IPS-NIHi7 (cell line): Measurements from ENCODE around the gene HADH.
"Not testable (repeated sequence)": the region's sequence is repeated elsewhere in the genome, so short reads cannot be mapped to it uniquely, and the experiment has no call there.

Experiments used
- DNase-seq: peaks from one replicate; pipeline ENCODE4 v3.0.0; 2012; ENCODE audit warnings: mixed read lengths; ENCODE audit errors: extremely low spot score

HADH gene

DNA sequence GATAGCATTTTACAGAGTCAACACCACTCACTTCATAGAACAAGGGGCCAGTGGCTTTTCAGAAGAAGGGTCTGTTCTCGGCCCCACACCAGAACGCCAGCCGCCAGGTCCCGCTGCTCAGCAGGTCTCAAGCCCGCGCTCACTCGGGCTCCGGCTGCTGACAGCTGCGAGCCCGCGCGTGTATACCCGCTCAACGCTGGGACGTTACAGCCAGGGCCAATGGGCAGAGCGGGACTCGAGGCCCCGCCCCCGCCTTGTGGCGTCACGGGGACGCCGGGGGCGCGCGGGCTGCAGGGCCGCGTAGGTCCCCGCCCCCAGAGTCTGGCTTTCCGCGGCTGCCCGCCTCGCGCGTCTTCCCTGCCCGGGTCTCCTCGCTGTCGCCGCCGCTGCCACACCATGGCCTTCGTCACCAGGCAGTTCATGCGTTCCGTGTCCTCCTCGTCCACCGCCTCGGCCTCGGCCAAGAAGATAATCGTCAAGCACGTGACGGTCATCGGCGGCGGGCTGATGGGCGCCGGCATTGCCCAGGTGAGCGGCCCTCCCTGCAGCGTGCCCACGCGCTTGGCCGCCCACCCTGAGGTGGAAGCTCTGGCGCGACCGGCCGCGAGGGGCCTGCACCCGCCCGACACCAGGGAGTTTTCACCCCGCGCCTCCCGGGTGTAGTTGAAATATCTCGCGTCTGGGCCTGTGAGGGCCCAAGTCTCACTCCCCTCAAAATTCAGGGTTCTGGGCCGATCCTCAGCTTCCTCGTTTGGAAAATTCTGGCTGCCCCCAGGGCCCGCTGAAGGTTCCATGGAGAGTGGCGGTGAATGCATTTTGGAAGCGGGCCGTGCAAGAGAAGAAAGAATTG, at the start of gene HADH:
TSS of gene HADH (plus strand) at position 353 of the 850 bp plus-strand sequence. CDS start at position 397, 44 bp downstream.
- peak; percentile 98 for DNase-seq

DNA sequence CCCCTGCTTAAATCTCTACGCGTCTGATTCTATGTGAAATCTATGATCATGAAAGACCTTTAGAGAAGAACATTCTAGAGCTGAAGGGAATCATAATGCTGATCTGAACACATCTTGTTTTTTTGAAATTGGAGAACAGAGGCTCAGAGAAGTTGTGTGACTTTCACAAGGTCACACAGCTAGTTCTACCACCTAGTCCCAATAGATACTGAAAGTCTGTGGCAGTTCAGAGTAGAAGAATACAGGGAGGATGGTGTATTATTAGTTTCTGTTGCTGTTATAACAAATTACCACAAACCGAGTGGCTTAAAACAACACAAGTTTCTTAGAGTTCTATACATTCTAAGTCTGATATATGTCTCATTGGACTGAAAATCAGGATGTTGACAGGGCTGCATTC, 43.9 kb upstream of the HADH start:
- DNase-seq, result no peak

DNA sequence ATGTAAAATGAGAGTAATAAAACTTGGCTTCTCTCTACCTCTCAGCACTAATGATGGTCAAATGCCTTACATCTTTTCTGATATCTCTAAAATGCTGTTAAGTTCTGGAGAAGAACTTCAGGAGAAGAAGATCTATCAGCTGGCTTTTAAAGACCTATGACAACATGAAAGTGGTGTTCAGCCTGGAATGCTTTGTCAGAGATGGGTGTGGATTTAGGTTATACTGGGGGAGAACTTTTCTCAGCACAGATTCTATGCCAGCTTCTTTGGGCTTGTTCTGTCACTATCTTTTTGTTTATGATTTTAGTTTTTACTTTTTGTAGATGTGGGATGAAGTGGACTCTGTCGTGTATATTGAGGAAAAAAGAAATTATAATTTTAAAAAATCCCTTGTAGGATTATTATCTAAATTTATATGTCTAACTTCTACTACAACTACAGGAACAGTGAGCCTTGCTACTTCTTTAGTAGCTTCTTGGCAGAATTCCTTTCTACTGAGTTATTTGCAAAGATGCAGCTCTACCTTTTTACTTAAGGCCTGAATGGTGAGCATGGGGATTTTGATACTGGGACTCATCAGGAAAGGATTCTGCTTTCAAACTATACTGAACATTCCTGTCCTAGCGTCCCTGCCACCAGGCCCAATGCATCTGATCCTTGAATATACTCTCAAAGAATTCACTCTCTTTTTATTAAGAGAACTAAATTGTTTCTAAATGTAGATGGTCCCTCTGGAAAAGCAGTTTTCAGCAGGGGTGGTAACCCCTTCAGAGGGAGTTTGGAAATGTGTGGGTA, 38.7 kb upstream of the HADH start:
- no peak for DNase-seq

DNA sequence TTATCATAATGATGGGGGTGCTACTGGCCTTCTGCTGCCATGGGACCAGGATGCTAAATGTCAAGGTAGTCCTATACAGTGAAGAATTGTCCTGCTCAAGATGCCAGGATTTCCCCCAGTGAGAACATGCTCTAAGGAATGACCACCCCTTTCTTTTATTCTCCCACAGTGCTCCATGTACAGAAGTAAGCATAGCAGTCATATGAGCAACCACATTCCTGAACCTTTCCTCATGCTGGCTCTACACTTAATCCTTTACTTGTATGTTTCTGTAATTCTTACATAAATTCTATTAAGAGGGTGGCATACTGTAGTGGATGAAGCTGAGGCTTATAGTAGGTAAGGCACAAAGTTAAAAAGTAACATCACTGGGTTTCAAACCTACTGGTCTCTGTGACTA, 38.1 kb upstream of the HADH start:
- DNase-seq, result no peak

DNA sequence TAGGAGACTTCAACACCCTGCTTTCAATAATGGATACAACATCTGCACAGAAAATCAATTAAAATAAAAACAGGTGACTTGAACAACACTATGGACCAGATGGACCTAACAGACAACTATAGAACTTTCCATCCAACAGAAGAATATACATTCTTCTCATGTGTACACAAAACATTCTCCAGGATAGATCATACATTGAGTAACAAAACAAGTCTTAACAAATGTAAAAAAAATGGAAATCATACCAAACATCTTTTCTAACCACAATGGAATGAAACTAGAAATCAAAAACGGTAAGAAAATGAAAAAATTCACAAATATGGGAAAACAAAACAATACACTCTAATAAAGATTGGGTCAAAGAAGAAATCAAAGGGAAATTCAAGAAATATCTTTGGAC, 33.7 kb upstream of the HADH start:
- DNase-seq, result no peak

DNA sequence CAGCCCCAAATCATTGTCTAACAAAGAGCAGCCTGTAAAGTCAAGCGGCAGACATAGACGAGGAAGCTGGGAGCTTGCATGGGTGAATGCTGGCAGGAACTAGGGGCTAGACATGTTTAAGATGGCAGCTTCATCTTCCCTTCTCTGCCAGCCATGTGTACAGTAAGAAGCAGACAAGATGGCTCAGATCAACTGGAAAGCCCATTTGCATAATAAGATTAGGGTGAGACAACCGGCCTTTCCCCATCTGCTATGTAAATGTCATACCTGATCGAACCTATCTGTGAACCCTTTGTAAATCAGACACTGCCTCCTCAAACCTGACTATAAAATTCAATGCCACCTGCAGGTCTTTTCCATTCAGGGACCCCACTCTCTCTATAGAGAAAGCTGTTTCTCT, 22.8 kb upstream of the HADH start:
- DNase-seq, result no peak

DNA sequence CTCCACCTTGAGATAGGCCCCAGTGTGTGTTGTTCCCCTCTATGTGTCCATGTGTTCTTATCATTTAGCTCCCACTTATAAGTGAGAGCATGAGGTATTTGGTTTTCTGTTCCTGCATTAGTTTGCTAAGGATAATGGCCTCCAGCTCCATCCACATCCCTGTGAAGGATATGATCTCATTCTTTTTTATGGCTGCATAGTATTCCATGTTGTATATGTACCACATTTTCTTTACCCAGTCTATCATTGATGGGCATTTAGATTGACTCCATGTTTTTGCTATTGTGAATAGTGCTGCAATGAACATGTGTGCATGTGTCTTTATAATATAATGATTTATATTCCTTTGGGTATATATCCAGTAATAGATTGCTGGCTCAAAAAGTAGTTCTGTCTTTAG, 22.2 kb upstream of the HADH start:
- not testable (repeated sequence) for DNase-seq

DNA sequence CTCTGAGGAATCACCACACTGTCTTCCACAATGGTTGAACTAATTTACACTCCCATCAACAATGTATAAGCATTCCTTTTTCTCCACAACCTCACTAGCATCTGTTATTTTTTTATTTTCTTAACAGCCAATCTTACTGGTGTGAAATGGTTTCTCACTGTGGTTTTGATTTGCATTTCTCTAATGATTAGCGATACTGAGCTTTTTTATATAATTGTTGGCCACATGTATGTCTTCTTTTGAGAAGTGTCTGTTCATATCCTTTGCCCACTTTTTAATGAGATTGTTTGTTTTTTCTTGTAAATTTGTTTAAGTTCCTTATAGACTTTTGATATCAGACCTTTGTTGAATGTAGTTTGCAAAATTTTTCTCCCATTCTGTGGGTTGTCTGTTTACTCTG, 21.8 kb upstream of the HADH start:
- not testable (repeated sequence) for DNase-seq

DNA sequence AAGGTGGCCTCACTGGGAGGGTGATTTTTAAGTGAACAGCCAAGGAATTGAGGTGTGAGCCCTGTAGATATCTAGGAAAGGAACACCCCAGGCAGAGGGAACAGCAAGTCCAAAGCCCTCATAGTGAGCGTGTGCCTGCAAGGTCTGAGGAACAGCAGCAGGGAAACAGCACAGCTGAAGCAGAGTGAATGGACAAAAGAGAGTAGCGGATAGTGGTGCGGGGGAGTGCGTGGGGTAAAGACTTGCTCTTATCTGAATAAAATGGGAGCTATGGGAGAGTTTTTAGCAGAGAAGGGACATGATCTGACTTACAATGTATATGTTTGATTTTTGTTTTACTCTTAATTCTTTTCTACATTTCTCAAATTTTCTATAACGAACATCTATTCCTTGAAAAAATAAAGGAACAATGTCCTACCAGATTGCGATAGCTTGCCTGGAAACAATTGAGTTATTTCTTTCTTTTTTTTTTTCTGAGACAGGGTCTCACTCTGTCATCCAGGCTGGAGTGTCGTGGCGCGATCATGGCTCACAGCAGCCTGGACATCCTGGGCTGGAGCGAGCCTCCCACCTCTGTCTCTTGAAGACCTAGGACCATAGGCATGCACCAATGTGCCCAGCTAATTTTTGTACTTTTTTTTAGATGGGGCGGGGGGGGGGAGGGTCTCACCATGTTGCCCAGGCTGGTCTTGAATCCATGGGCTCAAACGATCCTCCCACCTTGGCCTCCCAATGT, 19.5 kb upstream of the HADH start:
- no peak for DNase-seq

DNA sequence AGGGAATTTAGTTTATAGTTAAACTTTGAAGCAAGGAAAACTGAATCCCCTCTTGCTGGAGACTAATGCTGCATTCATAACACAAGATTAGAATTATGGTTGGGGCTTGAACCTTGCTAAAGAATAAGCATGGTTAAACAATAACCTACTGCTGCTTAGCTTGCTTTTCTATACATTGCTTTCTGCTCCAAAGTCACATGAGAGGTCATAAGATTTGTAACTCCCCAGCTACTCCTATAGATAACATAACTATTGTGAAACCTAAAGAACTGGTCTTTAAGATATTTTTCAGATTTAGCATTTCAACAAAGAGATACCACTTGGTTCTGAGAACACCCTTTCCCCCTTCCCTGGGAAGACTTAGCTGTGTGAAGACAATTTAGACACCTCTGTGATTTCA, 17.1 kb upstream of the HADH start:
- no peak for DNase-seq

DNA sequence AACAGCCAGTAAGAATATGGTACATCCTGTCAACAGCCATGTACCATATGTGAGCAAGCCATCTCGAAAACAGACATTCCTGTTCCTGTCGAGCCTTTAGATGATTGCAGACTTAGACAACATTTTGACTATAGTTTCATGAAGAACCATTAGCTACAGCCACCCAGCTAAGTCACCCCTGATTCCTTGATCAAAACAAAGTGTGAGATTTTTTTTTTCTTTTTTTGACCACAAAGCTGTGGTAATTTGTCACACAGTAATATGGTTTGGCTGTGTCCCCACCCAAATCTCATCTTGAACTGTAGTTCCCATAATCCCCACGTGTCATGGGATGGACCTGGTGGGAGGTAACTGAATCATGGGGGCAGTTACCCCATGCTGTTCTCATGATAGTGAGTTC, 15.2 kb upstream of the HADH start:
- DNase-seq, result no peak

DNA sequence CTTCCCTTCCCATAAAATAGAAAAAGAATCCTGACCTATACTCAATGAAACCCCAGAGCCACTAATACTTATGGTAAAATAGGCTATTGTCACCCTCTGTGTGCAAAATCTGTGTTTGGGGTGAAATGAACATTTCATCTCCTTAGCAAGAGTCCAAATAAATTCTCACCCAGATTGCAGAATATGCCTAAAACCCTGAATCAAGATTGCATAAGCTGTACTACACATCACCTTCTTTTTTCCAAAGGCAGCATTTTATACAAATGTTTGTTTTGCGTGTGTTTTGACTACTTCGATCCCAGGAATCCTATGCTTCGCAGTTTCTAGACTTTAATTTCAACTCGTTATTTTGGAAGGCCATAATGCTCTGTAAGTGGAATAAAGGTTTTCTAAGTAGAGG, 12.2 kb upstream of the HADH start:
- no peak for DNase-seq

DNA sequence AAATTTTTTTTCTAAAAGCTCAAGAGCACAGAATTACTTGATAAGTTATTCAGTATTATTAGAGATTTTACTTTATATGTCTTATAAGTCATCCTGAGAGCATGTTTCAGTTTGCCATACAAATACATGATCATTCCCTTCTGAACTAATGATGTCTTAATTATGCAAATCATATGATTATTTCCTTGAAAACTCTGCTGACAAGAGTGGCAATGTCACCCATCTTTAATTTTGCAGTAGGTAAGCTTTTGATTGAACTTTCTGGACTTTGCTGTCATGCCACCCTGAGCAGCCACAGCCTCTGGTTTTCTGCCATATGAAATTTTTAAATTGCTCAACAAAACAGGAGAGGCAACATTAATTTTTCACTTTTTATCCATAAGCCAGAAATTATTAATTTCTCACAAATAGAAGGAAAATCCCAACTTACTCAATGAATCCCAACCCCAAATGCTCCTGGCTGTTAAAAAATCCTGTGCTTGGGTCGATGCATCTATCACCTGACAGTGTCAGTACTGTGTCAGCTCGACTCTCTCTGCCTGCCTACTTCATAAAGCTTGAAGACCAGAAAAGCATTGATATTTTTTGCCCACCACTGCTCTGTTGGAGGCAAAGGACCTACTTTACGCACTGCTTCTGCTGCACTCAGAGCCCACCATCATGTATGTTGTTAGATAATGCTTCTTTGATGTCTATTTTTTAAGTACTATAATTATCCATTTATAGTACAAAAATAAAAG, 11.6 kb upstream of the HADH start:
- DNase-seq, result no peak

DNA sequence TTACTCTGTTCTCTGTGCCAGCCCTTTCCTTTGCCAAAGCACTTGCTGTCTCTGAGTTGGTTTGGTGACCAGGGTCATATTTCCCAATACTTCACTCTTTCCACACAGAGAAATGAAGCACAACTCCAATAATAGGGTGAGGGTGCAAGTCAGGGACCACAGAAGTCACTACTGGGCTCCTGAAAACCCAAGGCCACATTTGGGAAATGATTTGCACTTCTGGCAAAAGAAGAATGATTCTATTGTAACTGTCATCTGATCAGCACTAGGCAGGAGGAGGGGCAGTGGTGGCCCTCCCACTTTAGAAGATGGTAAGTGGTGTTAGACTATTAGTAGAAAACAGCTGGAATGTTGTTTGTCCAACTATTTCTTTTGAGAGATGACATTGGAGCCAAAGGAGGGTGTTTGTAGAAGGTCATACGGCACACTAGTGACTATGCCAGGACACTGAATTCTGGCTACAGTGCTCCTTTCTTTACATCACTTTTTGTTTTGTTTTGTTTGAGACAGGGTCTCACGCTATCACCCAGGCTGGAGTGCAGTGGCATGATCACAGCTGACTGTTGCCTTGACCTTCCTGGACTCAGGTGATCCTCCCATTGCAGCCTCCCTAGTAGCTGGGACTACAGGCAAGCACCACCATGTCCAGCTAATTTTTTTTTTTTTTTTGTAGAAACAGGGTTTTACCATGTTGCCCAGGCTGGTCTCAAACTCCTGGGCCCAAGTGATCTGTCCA, 10.8 kb upstream of the HADH start:
- no peak for DNase-seq

DNA sequence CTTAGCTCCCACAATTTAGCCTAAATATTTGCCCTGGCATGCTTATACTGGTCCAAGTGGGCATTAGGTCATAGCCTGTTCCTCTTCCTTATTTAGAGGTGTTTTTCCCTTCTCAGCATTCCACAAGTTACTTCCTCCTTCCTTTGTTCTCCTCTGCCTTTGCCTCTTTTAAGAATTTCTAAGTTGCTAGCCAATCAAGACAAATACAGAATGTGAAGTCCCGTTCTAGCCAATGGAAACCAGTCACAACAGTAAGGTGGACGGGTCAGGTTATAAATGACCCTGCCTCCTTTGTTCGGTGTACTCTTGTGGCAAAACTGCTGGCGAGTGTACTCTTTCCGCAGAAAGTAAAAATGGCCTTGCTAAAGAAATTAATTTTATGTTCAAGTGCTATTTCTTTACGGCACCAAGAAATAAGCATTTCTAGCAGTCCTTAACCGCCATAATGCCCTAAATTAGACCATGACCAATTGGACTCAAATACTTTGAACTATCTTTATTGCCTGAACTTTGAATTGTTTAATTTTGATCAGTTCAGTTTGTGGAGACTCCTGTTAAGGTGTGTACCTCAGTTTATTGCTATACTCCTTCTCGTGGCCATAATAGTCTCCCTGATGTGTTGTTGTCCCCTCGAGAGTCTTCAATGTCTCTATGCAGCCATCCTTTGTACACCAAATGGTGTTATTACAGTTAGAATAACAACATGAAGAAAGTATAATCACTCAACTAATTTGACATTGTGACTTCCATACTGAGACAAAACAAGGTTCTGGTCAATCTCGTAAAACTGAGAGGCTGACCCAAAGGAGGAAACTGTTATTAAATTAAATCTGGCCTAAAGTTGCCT, 1.6 kb upstream of the HADH start:
- DNase-seq, result no peak

DNA sequence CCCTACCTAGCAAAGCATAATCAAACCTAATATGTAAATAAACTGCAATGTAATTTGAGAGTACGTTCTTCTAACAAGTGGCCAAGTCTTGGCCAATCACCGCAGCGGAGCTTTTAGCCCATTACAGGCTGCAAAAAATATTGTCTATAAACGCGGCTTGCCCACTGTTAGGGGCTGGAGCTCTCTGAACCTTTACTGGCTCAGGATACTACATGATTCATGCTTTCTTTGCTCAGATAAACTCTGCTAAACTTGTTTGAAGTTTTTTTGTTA, 990 bp upstream of the HADH start:
- DNase-seq, result no peak

DNA sequence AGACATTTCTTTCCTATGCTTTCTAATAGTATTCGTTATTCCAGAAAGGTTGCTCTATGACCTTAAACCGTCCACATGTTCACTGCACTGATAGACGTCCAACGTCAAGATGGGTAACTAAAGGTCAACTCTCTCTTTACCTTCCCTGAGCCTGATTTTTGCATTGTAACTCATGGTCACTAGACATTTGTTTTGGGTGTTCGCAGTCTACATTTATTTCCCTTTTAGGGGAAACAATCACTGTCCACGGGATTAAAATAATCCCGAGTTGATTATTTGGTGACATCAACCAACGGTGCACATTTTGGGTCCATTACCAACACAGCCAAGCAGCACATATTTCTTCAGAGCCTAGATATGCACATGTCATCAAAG, 540 bp upstream of the HADH start:
- DNase-seq, result no peak

DNA sequence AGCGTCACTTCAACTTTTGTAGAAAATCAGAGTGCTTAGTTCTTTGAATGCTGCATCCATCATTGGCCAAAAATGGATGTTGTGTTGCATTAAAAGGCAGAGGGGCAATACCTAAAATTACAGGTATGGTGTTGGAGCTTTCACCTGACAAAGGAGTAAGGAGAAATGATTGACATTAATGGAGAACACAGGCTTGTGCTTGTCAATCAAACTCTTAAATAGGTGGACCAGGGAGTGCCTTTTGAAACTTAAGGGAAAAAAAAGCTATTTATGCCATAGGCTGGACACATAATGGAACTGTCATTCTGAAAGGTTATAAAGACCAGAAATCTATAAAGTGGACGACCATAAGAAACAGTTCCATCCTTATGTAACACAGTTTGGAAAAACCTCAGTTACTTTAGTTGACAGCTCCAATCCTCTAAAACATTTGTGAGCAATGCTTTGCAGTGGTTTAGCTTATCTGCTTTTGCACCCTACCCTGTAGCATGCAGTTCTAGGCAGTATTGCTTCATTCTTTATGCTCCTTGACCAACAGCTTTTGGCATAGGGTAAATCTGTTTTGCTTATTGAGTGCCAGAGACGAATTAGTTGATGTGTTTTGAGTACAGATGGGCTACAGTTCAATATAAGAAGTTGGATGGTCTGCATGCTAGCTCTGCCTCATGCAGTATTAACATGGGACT, 2.4 kb downstream of the HADH start:
- no peak for DNase-seq

DNA sequence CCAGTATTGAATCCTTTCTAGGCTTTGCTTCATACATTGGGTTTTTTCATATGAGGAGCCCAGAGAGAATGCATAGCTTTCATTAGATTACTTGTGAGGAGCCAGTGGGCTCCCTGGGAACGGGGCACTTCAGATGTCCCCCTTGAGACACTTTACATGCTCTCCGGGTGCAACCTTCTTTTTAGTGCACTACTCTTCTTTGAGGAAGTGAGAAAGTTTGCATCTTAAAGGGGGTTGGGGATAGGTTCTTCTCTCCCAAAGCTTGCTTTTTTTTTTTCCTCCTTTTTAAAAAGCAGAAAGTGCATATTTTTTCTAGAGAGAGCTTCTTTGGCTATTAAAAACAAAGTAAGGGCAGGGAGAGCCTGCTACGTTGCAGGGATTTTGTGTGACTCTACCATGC, 4.3 kb downstream of the HADH start:
- no peak for DNase-seq

DNA sequence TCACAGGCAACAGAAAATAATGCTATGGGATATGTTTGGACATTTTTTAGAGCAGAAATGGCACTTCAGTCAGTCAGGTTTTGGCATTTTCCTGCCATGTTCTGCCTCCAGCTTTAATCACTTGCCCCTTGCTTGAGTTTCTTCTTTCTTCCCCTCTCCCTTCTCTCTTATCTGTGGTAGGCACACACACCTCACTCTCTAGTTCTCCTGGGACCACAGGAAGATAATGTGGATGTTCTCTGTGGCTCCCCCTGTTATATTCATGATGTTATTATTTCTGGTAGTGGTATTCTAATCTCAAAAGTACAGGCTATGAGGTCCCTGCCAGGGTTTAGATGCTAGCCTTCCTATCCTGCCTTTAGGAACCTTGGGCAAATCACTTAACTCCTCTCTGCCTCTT, 5.2 kb downstream of the HADH start:
- no peak for DNase-seq
